A375 (cell line): ENCODE data around the gene ARHGEF39. TPM values are rescaled to one million over a fixed set of nuclear protein-coding genes. Genes with fewer than 3 reads are reported as not detected.

Experiments
- small RNA-seq: library from RNA; depleted of rRNA; stranded (forward); fragments of <200 nt; gene quantifications from one replicate; pipeline ENCODE3, GENCODE V24; 2014
- total RNA-seq: library from RNA; depleted of rRNA; stranded (reverse); fragments of >200 nt; shearing (Covaris generic); gene quantifications from 2 replicates; pipeline ENCODE4 v1.2.3, GENCODE V29; 2014; rRNA removed

ARHGEF39 gene
- 5.9 and 6.6 TPM in 2 replicates for total RNA-seq

GRCh38 chr9:35664531-35665470, at the start of gene ARHGEF39:
TSS of gene ARHGEF39 (minus strand) at chr9:35665195. CDS start at chr9:35665169, 26 bp downstream.

GRCh38 chr9:35689542-35690293, 24.7 kb upstream of the ARHGEF39 start, which contains the start of gene TPM2:
TSS of gene TPM2 (minus strand) at chr9:35689925. CDS start at chr9:35689817, 108 bp downstream.

GRCh38 chr9:35673132-35674024, 8.4 kb upstream of the ARHGEF39 start, which contains the start of gene CA9:
TSS of gene CA9 (plus strand) at chr9:35673928. CDS start at chr9:35673960, 32 bp downstream.

GRCh38 chr9:35658137-35658967, 6.6 kb downstream of the ARHGEF39 start, which contains the start of gene CCDC107:
TSS of gene CCDC107 (plus strand) at chr9:35658292. CDS start at chr9:35658380, 88 bp downstream.

GRCh38 chr9:35657546-35658136, 7.4 kb downstream of the ARHGEF39 start, which contains the start of gene RMRP:
TSS of gene RMRP (minus strand) at chr9:35658019.

GRCh38 chr9:35650341-35651158, 14.4 kb downstream of the ARHGEF39 start, which contains the start of gene SIT1:
TSS of gene SIT1 (minus strand) at chr9:35650931. CDS start at chr9:35650853, 78 bp downstream.

GRCh38 chr9:35618325-35618727, 46.7 kb downstream of the ARHGEF39 start, which contains the start of gene CD72:
TSS of gene CD72 (minus strand) at chr9:35618413. CDS start at chr9:35618303, 110 bp downstream.

Small RNA genes within 50 kb of the gene (small RNA-seq; reads per million reads assigned to genes)
- gene RMRP = not detected
- not detected for gene RN7SL22P

Other genes with a start within 250 kb of the ARHGEF39 start
- 17.2 and 18.5 TPM in 2 replicates for gene RUSC2, start 175.1 kb downstream of the ARHGEF39 start, total RNA-seq
- 8.5 and 8.9 TPM in 2 replicates for gene TESK1, start 59.9 kb downstream of the ARHGEF39 start, total RNA-seq
- gene CD72, start 46.8 kb downstream of the ARHGEF39 start, total RNA-seq = 1.3 TPM in 1 of 2 replicates, not detected in the other
- gene SIT1, start 14.3 kb downstream of the ARHGEF39 start, total RNA-seq = not detected in 2 replicates
- 24,429 and 35,489 TPM in 2 replicates for gene RMRP, start 7.2 kb downstream of the ARHGEF39 start, total RNA-seq
- gene CCDC107, start 6.9 kb downstream of the ARHGEF39 start, total RNA-seq = 10.5 and 14.1 TPM in 2 replicates
- 23.5 and 29.2 TPM in 2 replicates for gene CA9, start 8.7 kb upstream of the ARHGEF39 start, total RNA-seq
- gene TPM2, start 24.7 kb upstream of the ARHGEF39 start, total RNA-seq = 435 and 454 TPM in 2 replicates
- gene TLN1, start 67.0 kb upstream of the ARHGEF39 start, total RNA-seq = 168 and 176 TPM in 2 replicates
- gene CREB3, start 67.5 kb upstream of the ARHGEF39 start, total RNA-seq = 37.5 and 41.9 TPM in 2 replicates
- 49.6 and 50.5 TPM in 2 replicates for gene GBA2, start 84.0 kb upstream of the ARHGEF39 start, total RNA-seq
- 20.3 and 20.9 TPM in 2 replicates for gene RGP1, start 84.1 kb upstream of the ARHGEF39 start, total RNA-seq
- not detected in 2 replicates for gene MSMP, start 89.1 kb upstream of the ARHGEF39 start, total RNA-seq
- gene NPR2, start 126.4 kb upstream of the ARHGEF39 start, total RNA-seq = 2.0 and 5.1 TPM in 2 replicates
- gene SPAG8, start 147.1 kb upstream of the ARHGEF39 start, total RNA-seq = 1.2 and 3.7 TPM in 2 replicates
- 95.7 and 102 TPM in 2 replicates for gene HINT2, start 149.8 kb upstream of the ARHGEF39 start, total RNA-seq
- gene FAM221B, start 163.5 kb upstream of the ARHGEF39 start, total RNA-seq = not detected in 2 replicates
- gene TMEM8B, start 164.0 kb upstream of the ARHGEF39 start, total RNA-seq = 1.5 and 1.7 TPM in 2 replicates
- not detected in 2 replicates for gene OR13J1, start 205.2 kb upstream of the ARHGEF39 start, total RNA-seq
- 7.3 and 10.7 TPM in 2 replicates for gene HRCT1, start 241.0 kb upstream of the ARHGEF39 start, total RNA-seq
- gene SPAAR, start 244.3 kb upstream of the ARHGEF39 start, total RNA-seq = 0.60 TPM in 1 of 2 replicates, not detected in the other